Cerebellar nuclear complex (tissue), 1 donor: ENCODE results near the gene GDPD5.
A peak's percentile ranks its signal among the peaks of the same experiment; 100 is the strongest.
"Not testable (repeated sequence)": the region's sequence is repeated elsewhere in the genome, so short reads cannot be mapped to it uniquely, and the experiment has no call there.

Experiments used
- DNase-seq, 2 experiments: peaks; one replicate each; lab custom pipeline; 2025; lab: John Stamatoyannopoulos, UW

Gene GDPD5

DNA sequence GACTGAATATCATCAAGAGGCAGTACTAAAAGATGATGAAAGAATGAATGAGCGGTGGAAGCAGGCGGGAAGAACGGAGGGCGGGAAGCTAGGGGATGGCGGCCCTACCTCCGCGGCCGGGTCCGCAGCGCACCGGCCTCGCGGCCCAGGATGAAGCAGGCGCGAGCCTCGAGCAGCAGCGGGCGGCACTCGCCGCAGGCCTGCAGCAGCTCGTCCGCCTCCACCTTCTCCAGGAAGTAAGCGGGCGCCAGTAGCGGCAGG, 96.2 kb downstream of the GDPD5 start:
- no peak for DNase-seq

DNA sequence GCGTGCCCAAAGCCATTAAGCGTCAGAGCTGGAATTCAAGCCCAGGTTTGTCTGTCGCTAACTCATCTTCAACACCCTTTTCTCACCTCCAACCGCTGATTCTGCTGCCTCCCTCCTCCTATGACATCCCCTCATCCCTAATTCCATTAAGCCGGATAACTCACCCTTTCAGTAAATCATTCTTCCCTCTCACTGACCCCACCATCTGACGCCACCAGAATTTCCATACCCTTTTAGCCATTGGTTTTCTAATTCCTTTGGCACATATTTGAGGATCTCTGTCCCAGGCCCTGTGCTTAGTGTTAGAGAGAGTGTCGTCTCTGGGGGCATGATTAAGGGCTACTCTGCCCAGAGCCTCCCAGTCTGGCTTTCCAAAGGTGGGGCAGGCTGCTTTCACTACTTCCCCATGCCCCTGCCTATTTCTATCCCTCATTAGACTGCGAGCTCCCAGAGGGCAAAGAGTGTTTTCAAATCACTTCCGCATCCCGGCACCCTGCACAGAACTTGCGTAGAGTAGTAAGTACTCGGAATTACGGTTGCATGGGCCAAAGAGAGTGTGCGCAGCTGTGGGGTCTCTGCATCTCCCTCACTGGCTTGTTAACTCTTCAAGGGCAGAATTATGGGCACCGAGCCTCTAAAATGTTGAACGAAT, 96.6 kb downstream of the GDPD5 start:
- DNase-seq, result no peak

DNA sequence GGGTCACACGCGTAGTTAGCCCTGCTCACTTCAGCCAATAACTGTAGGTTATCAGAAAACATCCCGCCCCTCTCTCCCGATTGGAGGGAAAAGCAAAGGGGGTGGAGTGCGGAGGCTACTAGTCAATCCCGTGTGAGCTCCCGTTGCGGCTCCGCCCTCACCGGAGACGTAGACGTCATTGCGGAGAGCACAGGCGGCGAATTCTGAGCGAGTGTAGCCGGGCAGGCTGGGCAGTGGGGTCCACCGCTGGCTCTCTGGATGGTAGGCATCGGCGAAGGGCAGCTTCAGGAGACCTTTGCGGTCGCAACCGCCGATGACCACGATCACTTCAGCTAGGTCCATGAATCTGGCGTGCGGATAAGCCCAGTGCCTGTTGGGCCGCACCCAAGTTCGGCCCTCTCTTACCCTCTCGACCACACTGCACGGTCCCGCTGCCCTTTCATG, 97.4 kb downstream of the GDPD5 start:
- DNase-seq, result peak in 1 of 2 experiments; percentile 76

DNA sequence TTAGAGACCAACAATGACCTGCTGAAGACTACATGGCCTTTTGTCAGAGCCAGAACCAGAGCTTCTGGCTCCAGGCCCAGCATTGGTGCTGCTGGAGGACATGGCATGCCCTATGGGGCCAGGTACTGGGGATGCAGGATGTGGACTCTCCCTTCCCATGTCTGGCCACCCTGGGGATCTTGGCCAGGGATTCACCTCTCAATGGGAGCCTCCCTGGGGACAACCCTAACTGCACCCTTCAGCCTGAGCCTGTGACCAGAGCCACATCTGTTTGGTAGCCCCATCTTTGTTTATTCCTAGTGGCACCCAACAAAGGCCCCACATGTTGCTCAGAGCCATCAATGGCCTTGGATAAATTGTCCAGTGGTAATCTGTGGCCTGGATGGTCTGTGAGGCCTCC, 98.6 kb downstream of the GDPD5 start:
- DNase-seq, result no peak

DNA sequence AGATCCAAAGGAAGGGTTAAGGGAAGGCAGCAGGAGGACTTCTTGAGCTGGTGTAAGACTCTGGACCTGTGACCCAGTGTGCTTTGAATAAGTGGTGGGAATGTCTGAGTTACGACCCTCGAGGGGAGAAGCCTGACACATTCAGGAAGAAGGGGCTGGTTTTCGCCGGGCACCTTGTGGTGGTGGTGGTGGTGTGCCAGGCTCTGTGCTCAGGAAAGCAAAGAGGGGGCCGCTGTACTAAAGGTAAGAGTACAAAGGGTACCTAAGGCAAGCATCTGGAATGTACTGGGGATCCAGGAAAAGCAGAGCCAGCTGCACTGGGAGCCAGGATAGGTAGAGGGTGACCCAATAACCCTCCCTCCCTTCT, 99.0 kb downstream of the GDPD5 start:
- no peak for DNase-seq

DNA sequence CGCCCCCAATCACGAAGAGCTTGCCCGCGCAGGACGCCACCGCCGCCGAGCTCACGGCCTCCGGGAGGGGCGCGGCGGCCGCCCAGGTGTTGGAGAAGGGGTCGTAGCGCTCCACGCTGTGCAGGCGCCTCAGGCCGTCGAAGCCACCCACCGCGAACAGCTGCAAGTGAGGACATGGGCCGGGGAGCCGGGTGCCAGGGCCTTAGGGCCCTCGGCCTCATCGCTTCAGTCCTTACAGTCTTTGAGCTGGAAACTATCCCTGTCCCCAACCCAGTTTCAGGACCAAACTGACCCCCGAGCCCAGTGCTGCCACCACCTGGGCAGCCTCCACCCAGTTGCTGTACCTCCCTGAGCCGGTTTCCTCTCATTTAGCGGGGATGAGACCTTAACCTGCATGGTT, 100.3 kb downstream of the GDPD5 start:
- no peak for DNase-seq

DNA sequence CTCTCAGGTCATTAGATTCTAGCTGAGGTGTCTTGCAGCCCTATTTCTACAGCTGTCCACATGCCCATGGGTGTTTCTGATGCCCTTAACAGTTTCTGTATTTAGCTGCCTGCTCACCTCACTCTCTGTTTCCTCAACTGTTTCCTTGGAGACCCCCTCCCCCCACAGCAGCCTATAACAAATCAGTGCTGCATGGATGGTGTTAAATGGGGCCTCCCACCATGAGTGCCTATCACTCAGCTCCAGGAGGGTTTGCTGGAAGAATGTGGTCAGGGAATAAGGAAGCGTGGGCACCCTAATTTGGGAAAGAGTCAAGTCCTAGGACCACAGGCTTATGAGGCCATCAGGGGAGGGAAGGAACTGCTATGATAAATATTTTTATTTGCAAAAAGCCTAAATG, 101.3 kb downstream of the GDPD5 start:
- no peak for DNase-seq

DNA sequence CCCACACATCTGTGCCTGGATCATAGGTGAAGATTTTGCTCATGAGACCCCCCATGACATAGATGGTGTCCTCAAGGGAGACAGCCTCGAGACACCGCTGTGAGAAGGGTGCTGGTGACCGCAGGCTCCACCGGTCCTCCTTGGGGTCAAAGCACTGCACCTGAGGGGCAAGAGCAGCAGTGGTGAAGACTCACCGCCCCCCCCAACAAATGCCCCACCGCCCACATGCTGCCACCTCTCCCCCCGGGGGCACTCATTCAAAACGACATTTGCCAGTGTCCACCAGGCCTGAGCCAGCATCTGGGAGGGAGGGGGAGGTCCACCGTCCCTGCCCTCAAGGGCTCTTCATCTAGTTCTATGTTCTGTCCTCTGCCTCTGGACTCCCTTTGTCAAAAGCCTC, 102.0 kb downstream of the GDPD5 start:
- DNase-seq, result no peak

DNA sequence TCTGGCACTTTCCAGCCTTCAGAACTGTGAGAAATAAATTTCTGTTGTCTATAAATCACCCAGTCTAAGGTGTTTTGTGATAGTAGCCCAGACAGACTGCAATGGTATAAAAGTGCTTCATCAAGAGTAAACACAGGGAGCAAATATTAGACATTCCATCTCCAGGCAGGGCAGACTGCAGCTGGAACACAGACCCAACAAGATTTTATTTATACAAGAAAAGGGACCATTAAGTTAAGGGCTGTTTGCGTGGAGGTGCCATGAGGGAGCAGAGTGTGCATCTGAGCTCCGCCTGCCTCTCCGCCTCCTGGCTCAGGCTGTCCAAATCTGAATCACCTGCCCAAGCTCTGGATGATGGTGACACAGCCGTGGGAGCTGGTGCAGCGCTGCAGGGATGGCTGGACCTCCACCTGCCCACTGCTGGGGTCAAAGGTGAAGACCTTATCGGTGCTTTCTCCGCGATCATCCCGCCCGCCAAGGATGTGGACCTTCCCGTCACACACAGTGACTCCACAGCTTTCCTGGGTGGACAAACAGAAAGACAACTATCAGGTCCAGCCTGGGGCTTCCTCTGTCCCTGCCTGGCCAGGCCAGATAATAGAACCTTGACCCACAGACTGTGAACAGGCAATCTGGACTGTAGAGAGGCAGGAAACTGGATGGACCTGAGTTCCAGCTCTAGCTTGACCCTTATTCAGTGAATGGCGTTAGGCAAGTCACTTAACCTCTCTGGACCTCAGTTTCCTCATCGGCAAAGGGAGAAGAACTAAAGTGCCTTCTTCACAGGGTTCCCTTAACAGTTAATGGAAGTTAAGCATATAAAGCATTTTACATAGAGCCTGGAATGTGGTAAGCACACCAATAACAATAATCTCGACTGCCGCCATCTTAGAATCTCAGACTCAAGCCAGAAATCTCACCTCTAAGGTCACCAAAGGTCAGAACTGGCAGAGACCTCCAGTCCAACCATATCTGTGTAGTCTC, 103.2 kb downstream of the GDPD5 start:
- no peak for DNase-seq

DNA sequence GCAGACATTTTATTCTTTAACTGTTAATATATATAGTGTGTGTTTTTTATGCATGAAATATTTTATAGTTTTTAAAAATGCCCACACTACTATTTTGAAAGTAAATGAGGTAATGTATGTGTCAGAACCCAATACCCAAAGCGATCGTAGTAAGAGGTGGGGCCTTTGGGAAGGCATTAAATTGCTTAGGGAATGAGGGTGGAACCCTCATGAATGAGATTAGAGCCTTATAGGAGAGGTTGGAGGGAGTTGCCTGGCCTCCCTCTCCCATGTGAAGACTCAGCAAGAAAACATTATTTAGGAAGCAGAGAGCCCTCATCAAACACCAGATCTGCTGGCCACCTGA, 103.9 kb downstream of the GDPD5 start:
- DNase-seq, result no peak

DNA sequence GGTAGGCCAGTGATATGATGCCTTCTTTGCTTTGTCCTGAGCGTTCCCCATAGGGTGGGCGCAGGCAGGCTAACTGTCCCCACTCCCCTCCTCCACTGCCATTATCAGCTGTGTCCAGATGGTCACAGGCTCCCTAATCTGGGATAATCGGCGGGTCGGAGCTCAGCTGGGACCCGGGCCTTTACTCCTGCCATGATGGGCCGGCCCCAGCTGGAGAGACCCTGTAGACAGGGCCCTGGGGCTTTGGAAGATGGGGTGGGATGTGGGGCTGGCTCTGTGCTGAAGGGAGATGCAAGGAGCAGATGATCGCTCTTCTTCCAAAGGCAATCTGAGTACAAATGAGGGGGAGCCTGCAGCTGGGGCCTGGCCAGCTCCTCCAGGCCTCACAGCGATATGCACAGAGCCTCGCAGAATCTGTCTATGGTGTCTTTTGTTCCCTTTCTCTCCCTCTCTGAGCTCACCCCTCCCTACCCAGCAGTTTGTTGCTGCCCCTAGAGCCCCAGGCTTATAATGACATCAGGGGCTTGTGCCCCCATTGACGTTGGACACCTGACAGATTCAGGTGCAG, 104.6 kb downstream of the GDPD5 start:
- no peak for DNase-seq

DNA sequence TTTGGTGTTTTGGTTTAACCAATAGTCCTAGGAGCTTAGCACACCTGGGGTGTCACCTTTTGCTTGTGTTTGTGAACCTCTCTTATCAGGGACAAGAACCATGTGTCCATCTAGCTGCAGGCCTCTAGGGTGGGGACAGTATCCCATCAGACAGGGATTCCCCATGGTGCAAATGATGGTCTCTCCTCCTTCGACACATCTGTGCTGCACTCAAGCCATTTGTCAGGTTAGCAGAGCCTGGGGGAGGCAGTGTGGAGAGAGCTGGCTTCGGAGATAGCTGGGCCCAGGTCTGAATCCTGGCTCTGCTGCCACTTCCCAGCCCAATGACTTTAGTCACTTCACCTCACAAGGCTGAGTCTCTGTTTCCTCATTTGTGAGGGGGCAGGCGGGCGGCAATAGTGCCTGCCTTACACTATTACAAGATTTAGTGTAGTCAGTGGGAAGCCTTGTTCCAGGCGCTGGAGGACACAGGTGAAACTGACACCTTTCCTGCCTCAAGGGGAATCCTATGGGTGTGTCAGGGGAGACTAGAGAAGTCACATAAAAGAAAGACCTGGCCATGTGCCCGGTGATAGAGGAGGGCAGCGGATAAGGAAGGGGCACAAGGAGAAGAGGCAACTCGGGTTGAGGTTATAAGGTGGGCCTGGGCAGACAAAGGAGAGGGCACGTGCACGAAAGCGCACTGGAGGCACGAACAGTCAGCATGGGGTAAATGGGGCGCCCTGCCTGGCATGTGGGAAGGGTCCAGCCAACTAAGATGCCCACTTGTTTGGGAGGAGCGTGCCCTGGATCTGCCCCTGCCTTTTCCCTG, 105.3 kb downstream of the GDPD5 start:
- no peak for DNase-seq

DNA sequence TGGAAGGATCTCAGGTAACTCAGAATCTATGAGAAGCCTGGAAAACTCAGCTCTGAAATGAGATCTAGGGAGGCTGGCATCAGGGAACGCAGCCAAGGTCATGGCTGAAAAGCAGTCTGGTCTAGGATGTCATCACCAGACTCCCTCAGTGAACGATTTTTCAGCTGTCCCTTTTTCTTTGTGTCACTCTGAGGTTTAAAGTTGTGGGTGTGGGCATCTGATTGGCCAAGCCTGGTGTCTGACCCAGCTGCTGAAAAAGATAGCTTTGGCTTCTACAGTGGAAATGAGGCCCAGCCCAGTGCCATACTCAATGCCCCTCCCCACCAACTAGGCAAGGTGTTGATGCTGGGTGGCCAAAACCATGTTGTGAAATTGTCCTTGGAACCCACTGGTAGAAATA, 111.9 kb downstream of the GDPD5 start:
- DNase-seq, result no peak

DNA sequence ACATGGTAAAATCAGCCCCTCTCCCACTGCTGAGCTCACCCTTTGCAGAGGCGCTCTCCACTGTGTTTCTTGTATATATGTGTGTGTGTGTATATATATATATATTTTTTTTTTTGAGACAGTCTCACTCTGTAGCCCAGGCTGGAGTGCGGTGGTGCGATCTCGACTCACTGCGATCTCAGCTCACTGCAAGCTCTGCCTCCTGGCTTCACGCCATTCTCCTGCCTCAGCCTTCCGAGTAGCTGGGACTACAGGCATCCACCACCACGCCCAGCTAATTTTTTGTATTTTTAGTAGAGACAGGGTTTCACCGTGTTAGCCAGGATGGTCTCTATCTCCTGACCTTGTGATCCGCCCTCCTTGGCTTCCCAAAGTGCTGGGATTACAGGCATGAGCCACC, 112.6 kb downstream of the GDPD5 start:
- not testable (repeated sequence) for DNase-seq

DNA sequence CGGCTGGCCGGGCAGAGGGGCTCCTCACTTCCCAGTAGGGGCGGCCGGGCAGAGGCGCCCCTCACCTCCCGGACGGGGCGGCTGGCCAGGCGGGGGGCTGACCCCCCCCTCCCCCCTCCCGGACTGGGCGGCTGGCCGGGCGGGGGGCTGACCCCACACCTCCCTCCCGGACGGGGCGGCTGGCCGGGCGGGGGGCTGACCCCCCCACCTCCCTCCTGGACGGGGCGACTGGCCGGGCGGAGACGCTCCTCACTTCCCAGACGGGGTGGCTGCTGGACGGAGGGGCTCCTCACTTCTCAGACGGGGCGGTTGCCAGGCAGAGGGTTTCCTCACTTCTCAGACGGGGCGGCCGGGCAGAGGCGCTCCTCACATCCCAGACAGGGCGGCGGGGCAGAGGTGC, 115.8 kb downstream of the GDPD5 start:
- DNase-seq, result not testable (repeated sequence)

DNA sequence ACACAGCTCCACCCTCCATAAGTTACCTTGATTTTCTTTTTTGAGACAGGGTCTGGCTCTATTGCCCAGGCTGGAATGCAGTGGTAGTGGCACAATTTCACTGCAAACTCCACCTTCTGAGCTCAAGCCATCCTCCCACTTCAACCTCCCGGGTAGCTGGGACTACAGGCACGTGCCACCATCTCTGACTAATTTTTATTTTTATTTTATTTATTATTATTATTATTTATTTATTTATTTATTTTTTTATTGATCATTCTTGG, 116.9 kb downstream of the GDPD5 start:
- no peak for DNase-seq

DNA sequence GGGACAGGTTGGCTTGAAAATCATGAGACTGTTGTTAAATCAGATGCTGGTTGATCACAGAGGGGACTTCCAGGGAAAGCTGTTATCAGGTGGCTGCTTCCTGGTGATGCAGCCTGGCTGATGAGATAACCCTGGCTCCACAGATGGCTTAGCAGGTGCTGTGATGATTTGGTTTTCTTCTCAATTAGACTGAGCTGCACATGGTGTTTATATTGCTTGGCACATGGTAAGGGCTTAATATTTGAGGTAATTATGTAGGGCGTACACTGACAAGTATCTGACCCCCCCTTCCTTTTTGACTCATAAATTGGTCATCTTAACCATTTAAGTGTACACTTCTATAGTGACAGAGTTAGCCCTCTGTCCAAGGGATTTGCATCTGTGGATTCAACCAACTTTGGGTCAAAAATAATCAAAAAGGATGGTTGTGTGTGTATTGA, 119.4 kb downstream of the GDPD5 start:
- peak; percentile 30 to 37 for DNase-seq

DNA sequence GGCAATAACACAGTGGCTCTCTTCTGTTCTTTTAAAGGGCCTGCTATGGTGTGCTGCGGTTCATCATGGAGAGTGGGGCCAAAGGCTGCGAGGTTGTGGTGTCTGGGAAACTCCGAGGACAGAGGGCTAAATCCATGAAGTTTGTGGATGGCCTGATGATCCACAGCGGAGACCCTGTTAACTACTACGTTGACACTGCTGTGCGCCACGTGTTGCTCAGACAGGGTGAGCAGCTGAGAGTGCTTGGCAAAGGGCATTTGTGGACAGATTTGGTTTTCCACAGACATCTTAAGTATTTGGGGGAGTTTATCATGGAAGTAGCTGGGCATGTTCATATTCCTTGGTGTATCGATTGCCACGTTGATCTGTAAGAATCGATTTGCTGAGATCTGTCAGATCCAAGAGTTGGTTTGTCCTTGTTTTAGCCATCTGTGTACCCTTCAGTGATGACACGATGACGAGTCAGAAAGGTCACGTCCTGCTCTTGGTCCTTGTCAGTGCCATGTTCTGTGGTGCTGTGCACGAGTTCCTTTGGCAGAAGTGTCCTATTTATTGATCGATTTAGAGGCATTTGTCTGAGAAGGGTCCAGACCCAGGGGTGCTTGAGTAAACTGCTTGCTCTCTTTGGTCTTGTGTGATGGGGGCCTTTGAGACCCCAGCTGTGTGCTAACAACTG, 121.6 kb downstream of the GDPD5 start:
- DNase-seq, result no peak

DNA sequence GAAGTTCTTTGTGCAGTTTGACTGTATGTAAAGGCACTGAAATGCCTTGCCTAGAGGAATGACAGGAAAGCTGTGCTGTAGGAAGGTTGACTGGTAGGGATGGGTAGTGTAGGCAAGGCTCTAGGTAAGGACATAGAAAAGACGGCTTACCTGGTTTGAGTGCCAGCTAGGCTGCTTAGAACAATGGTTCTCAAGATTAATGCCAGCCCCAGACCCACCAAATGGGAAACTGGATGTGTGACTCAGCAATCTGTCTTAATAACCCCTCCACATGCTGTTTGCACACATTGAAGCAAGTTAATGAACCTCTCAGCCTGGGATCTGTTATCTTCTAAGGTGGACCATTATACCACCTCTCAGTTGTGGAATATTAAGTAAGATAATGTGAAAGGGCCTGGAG, 122.7 kb downstream of the GDPD5 start:
- DNase-seq, result no peak

DNA sequence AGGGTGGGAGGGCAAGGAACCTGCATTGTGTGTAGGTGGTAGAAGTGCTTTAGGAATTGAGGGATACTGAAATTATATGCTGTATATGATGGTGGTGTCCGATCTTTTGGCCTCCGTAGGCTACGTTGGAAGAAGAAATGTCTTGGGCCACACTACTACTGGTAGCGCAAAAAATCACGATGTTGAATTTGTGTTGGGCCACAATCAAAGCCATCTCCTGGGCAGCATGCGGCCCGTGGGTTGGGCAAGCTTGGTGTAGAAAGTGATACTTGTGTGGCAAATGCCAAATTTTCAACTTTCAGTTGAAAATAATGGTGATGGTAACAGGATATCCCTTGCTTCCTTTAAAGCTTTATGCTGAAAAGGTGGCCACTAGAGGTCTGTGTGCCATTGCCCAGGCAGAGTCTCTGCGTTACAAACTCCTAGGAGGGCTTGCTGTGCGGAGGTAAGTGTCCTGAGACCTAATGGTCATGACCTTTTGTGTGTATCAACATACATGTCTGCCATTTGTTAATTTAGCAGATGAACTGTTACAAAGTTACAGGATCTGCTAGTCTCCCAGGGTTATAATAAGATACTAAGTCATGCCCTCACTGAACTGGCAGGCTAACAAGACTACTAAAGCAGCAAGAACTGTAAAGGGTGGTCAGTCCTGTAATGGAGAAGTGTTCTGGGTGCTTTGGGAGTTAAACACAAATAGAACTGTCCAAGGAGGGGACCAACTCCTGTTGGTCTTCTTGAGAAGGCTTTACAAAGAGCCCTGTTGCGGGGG, 123.6 kb downstream of the GDPD5 start:
- DNase-seq, result no peak

DNA sequence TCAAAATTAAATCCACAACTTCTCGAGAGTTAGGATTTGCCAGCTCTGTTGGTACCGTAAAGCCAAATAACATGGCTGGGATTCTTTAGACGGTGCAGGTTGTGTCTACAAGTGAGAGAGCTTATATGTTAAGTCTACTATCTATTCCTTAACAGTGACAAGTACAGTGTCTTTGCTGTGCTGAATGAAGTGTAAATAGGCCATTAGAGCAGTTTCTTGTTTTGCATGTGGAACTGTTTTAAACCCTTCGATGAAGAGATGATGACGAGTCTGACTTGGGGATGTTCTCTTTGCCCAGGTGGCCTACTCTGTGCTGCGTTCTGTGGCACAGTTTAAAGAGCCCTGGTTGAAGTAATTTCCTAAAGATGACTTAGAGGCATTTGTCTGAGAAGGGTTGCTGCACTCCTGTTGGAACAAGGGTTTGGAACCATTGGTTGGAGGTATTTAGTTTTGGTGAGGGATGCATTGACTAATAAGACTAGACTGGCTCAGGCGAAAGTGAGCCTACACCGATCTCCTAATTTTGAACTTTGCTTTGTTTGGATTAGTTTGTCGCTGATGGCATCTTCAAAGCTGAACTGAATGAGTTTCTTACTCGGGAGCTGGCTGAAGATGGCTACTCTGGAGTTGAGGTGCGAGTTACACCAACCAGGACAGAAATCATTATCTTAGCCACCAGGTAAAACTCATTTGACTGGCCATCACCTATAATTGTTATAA, 125.4 kb downstream of the GDPD5 start:
- DNase-seq, result no peak
